Right kidney (tissue), 1 donor: Measurements from ENCODE around the gene GPR107.
A peak's percentile ranks its signal among the peaks of the same experiment; 100 is the strongest.

Experiments used
- DNase-seq: peaks from one replicate; pipeline ENCODE4 v3.0.0-alpha.2; 2016

GPR107 gene

DNA sequence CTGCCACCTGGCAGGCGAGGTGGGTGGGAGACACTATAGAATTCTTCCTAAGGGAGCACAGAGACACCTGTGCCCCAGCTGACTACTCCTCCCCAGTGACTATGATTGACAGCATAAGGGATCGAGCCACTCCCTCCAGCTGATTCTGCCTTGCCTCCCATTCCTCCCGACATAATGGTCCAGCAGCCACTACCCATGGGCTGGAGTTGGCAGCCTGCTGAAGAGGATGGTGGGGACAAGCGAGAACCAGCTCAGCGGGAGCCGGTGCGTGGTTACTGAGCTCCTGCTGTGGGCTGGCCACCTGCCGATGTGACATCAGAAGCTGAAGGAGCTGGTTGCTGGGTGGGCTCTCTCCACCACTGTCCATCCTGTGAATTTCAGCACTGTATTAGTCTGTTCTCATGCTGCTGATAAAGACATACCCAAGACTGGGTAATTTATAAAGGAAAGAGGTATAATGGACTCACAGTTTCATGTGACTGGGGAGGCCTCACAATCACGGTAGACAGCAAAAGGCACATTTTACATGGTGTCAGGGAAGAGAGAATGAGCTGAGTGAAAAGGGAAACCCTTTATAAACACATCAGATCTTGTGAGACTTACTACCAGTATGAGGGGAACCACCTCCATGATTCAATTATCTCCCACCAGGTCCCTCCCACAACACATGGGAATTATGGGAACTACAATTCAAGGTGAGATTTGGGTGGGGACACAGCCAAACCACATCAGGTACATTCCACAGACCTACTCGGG lies 106.4 kb downstream of the GPR107 start:
- DNase-seq = no peak

DNA sequence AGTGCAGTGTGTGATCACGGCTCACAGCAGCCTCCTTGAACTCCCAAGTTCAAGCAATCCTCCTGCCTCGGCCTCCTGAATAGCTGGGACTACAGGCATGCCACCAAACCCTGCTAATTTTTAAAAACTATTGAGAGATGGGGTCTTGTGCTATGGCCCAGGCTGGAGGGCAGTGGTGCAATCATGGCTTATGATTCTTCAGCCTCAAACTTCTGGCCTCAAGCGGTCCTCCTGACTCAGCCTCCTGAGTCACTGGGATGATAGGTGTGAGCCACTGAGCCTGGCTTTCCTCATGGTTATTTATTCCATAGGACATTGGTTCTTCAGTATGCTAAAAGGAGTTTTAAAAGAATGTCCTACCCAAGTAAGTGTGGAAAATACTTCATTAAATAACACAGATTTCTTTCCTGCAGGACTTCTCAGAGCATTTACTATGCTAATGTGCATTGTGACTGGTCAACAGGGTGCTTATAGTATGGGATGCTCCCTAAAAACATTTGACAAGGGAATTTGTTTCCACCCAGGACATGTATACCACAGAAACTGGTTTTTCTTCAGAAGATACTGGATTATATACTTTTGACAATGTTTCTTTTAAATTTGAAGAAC lies 107.3 kb downstream of the GPR107 start:
- no peak for DNase-seq

DNA sequence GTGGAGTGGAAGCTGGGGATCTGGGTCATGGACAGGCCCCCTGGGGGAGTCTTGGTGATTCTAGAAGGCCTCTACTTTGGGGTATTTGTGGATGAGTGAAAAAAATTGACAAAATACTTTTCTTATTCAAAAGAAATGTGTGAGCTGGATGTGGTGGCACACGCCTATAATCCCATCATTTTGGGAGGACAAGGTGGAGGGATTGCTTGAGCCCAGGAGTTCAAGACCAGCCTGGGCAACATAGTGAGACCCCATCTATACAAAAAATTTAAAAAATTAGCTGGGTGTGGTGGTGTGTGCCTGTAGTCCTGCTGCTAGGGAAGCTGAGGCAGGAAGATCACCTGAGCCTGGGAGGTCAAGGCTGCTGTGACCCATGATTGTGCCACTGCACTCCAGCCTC lies 111.9 kb downstream of the GPR107 start:
- DNase-seq = no peak

DNA sequence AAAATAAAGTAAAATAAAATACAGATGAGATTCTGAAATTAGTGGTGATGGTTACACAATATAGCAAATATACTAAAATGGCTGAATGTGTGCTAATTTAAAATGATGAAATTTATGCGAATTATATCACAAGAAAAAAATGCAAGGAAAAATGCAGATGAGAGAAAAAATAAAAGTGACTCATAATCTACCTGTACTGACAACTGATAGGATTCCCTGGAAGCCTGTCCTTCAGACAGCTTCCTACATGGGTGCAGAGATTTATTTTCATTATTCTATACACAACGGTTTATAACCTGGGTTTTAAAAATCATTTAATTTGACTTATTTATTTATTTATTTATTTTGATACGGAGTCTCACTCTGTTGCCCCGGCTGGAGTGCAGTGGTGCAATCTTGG lies 112.7 kb downstream of the GPR107 start:
- no peak for DNase-seq

DNA sequence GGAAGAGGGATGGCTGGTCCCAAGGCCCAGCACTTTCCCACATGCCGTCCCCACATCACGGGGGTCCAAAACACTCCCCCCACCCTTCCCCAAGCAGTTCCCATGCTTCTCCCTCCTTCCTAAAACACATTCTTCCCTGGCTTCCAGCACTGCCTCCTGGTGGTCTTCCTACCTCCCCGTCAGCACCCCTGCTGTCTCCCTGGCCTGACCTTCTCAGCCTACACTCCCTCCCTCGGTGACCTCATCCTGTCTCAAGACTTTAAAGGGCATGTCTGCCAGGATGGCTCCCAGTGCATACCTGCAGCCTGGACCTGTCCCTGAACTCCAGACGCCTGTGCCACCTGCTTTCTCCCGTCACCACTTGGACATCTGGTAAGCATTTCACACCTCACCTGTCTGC lies 114.2 kb downstream of the GPR107 start:
- DNase-seq = no peak

DNA sequence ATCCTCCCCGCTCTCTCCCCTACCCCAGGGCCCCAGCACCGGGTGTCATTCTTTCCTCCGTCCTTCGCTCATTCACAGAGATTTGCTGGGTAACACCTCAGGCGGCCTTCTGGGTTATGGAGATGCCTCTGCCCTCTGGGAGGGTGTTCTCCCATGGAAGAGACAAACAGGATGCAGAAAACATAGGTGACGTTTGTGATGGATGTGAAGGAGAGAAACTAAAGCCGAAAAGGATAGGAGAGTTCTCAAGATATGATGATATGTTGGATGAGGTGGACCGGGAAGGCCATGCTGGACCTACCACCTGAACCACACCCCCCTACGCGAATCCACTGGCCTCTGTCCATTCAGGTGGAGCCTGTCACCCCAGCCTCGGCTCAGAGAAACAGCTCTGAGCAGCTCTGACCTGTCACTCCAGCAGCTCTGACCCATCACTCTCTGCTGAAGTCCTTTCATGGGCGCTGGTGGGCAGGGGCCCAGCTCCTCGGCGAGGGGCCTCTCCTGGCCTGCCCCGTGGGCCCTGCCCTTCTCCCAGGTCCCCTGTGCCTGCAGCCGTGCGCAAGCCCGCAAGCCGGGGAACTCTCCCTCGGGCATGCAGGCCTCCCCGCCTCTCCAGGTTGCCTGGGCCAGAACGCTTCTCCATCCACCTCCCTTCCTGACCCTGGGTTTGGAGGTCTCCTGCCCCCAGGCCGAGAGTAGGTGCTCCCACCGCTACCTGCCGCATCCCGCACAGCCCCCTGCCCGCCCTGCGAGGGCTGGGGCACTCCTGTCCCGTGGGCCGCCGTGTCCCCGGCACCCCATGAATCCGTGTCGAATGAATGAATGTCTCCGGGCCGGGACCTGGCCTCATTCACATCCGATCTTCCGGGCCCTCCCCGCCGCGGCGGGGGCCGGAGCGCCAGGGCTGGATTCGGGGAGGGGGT lies 117.8 kb downstream of the GPR107 start:
- peak; percentile 70 for DNase-seq

DNA sequence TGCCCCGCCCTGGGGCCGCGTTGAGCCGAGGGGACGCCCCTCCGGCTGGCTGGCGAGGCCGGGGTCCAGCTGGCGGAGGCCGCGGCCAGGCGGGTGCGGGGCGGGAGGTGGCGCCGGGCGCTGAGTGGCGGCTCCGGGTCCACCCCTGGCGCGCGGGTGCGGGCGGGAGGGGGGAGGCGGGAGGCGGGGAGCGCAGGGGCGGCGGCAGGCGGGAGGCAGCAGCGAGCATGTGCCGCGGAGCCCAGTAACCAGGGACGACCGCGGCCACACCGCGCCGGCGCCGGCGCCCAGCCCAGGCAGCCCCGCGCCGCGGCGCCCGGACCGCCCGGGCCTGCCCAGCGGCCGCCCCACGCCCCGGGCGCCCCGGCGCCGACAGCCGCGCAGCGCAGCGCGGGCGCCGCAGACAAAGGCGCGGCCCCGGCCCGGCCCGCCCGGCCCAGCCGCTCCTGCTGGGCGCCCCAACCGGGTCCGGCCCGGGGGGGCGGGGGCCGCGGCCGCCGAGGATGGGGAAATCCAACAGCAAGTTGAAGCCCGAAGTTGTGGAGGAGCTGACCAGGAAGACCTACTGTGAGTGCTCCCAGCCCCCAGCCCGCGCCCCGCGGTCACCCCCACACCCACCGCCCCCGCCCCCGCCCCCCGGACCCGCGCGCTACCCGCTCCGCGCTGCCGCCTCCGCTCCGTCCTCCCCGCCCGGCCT lies 118.6 kb downstream of the GPR107 start, which contains the start of gene NCS1:
Gene NCS1, plus strand, starts transcription at position 244 of the 697 bp plus-strand sequence. Its CDS starts 260 bp downstream, at position 504.
- no peak for DNase-seq

DNA sequence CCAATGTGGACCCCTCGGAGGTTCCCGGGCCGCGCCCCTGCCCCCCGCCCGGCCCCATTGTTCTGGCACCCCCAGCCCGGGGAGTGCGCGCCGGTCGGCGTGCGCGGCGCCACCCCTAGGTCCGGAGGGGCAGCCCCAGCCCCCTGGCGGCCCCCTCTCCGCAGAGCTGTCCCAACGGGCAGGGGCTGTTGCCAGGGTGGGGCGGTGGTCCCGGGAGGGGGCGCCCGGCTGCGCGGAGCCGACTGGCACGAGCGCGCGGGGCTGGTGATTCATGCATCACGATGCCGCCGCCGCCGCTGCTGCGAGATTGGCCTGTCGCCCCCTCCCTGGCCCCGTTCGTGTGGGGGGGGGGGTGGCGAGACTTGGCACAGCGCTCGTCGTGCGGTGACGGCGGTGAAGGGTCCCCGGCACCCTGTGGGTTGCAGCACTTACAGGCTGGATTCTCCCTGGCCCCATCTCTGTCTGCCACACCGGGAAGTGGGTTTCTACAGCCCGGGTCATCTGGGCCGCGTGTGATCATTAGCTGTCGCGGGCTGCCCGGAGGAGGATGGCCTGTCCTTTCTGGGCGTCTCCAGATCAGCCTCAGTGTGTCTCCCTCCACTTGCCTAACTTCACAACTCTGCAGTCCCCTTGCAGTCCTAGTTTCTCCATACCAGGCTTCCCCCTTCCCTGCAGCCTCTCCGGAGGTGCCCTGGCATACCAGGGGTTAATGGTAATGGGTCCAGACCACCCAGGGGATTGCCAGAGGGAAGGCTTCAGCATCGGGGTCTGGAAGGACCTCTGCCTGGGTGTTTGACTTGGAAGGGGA lies 119.4 kb downstream of the GPR107 start:
- DNase-seq = peak; percentile 68

DNA sequence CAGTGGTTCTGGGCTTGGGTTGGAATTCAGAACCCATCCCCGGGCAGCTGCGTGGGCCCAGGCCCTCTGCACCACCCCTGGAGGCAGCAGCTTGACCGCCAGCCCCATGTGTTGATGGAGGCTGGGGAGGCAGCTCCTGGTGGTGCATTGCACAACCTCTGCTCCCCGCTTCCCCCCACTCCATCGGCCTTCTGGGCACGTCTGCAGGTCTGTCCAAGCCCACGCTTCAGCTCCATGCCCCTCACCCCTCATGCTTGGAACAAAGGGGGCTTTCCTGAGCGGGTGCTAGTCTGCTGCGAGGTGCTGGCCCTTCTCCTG lies 119.9 kb downstream of the GPR107 start:
- DNase-seq = no peak

DNA sequence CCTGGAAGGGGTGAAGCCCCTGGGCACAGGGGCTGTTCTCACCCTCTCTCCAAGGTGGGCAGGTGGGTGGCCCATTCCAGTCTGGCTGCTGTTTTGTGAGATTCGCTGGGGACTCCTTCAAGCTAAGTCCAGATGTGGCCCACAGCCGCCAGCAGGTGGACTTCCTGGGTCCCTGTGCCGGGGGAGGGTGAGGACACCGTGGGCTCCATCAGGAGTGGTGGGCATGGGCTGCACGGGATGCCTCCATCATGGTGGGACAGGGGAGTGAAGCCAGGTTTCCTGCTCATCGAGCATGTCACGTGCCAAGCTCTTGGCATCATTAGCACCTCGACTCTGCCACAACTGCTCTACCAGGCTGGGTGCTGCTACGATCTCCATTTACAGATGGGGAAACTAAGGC lies 120.3 kb downstream of the GPR107 start:
- DNase-seq = no peak

DNA sequence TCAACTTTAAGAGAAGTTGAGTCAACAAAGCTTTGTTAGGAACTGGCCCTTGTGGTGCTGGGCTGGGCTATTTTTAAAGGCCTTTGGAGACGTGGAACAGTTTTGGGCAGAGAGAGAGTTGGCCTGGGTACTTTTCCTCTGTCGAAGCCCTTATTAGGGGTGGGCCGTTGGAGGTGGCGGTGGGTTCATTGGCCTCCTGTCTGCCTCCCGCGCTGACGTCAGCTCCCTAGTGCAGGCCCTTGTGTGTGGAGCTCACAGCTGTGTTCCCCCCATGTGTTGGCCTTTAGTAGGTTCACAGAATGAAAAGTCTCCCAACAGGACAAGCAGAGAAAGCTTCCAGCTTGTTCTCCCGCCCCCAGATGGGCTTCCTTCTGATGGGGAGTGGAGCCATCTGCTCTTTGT lies 121.2 kb downstream of the GPR107 start:
- DNase-seq = peak; percentile 10

DNA sequence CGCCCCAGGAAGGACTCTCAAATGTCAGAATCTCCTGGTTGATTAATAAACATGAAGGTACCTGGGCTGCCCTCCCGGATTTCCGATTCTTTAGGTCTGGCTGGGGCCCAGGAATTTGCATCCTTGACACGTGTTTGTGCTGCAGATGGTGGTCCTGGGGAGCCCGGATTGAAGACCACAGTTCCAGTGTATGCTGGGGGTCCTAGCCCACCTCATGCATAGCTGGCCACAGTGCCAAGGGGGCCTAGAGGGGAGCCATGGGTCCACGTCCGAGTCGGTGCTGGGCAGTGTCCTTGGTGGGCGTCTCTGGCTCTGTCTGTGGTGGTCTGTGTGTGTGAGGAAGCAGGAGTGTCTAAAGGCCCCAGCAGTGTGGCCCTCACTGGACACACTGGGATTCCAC lies 121.6 kb downstream of the GPR107 start:
- DNase-seq = peak; percentile 2

DNA sequence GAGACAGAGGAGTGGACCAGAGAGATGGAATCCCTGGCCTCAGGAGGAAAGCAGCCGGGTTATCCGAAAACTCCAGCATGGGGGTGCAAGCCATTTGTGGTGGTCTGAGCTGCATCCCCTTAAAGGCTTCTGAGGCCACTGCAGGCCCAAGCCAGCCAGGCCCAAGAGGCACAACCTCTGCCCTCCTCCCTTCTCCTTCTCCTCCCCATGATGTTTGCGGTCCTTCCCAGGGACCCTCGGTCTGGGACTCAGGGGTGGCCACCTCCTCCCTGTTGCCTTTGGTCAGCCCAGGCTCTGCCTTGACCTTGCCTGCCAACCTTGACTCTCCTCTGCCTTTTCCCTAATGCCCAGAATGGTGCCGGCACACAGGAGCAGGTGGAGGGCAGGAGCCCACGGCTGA lies 123.1 kb downstream of the GPR107 start:
- no peak for DNase-seq

DNA sequence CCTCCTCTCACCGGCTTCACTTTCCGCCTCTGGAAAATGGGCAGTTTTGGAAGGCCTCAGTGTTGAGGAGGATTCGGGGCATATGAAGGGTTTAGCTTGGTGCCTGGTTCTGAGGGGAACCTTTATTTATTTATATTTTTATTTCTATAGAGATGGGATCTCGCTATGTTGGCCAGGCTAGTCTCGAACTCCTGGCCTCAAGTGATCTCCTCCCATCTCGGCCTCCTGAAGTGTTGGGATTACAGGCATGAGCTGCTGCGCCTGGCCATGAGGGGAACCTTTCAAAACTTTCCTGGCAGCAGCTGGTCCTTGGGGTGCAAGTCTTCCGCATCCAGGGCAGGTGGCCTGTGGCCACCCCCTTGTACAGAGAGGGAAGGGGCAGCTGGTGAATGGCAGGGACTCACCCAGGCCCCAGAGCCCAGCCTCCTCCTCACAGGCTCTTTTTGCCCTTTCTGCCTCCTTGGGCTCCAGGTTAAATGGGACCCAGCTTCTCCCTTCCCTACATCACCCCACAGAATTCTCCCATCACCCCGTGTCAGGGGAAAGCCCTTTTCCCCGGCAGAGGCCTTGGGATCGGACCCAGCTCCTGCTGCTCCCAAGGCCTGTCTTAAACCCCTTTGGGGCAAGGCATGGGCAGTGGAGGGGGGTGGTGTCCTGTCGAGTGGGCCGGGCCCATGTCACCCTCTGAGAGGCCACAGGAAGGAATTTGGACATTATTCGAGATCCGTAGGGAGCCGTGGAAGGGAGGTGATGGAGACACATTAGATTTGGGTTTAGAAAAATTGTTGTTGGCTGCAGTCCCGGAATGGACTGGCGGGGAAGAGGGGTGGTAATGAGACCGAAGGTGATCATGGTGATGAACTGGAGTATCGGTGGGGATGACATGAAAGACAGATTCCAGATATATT lies 124.4 kb downstream of the GPR107 start:
- peak; percentile 3 for DNase-seq

DNA sequence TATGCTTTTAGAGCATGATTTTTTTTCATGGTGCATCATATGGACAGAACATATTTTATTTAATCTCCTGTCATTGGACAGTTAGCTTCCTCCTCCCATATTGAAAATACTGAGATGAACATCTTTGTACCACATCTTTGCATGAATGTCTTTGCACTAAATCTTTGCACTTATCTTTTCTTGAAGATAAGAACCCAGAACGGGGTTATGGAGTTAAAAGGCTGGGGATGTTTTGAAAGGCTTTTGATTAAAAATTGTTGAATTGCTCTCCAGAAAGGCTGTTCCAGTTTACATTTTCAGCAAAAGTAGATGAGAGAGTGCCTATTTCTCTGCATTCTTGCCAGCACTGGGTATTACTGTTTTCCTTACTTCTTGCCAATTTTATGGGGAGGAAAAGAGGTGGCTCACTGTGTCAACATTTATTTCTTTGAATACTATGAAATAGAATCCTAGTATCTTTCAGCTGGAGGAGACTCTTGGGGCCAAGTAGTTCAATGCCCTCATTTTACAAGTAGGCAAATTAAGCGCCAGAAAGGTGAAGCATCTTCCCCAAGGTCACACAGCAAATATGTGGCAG lies 125.7 kb downstream of the GPR107 start:
- no peak for DNase-seq

DNA sequence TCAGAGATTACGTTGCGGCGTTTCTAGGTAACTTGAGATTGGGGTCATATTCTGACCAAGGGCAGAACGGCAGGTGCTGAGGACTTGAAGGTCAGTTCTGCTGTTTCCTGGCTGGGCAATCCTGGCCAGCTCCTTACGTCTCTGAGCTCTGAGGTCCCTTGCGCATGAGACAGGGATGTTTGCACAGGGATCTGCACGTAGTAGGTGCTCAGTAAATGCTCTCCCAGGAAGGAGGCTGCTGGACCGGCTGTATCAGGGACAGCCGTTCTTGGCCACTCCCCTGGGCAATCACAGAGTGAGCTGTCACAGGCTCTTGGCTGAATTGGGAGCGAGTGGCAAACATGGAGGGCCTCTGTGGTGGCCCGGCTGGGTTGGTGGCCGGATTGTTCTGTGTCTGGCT lies 126.8 kb downstream of the GPR107 start:
- no peak for DNase-seq

DNA sequence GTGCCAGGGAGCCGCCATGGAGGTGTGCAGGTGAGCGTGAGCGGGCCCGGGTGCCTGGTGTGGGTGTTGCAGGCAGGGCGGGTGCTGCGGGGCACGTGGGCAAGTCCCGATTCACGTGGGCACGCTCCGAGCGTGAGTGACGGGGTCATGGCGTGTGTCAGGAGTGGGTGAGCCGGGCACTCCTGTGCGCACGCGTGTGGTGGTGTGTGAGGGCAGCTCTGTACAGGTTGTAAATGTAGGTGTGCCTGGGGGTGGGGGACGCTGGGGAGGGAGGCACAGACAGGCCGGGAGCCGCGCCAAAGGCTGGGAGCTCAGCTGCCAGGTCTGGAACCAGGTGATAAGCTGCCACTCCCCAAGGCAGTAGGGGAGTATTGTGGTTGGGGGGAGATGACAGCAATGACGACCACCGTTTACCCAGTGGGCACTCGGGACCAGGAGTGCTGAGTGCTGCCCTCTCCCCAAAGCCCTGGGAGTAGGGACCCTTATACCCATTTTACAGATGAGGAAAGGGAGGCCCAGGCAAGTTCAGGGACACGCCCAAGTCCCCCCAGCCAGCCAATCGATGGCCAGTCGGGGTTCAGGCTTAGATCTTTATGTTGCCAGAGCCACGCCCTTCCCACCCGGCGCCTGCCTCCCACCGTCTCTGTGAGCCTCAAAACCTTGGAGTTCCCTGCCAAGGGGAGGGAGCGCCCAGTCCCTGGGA lies 128.1 kb downstream of the GPR107 start:
- DNase-seq = no peak

DNA sequence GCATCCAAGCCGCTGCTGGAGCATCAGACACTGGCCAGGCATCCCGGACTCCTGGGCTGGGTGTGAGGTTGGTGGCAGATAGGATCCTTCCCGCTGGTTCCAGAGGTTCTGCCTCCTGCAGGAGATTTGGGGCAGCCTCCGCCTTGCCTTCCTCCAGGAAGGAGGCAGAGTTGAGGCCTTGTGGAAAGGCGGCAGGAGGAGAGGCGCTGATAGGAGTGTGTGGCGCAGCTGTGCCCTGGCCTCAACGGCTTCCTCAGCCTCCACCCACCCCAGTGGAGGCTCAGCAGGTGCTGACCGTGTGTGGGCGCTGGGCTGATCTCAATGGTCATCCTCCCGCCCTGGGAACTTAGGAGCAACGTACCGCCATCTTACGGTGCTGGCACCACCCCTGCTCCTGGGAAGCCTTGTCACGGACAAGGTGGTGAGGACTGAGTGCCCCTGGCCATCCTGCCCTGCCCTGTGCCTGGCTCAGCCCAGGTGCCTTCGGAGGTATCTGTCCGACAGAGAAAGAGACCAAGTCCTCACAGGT lies 128.7 kb downstream of the GPR107 start:
- DNase-seq = no peak

DNA sequence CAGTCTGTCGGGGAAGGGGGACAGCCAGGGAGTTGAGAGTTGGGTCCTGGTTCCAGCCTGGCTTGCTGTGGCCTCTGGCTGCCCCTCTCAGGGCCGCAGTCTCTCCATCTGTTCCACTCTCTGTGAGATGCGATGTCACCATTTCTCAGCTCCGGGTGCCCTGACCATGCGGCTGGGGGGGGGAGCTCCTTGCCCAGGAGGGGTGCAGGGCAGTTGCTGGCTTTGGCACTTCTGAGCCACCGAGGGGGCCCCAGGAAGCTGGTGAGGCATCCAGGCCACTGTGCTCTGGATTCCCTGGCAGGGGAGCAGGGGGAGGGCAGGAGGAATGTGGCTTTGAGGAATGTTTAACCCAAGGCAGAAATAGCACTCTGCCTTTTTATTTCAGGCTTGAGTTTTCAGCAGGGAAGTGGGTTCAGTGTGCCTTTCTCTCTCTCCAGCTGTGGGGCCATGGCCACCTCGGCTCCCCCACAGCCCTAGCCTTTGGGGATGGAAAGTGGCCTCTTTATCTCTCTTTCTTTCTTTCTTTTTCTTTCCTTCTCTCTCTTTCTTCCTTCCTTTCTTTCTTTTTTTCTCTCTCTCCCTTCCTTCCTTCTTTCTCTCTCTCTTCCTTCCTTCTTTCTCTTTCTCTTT lies 129.5 kb downstream of the GPR107 start:
- DNase-seq = peak; percentile 68
